ENCODE measurements around the gene FBXO48.
"Not testable (repeated sequence)": the region's sequence is repeated elsewhere in the genome, so short reads cannot be mapped to it uniquely, and the experiment has no call there.

Gene FBXO48

DNA sequence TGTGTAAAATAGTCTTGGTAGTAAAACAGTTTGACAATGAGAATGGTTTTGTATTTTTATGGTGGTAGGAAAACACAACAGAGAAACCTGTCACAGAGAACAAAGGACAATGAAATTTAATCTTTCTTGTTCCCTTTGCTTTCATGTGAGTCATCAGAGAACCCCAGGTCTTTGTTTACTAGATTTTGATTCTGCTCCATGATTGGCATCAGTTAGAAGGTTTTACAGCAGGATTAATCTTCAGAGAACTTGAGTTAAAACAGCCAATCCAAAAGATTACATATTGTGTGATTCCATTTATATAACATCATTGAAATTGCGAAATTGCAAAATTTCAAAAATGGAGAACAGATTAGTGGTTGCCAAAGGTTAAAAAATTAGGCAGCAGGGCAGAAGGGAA, 2.8 kb upstream of the FBXO48 start:
- no peak for DNase-seq

- no peak for DNase-seq
Measured at GRCh38 chr2:68468801-68469200, 1.7 kb upstream of the FBXO48 start.

GRCh38 chr2:68466778-68467076, 367 bp downstream of the FBXO48 start:
- no peak for DNase-seq

GRCh38 chr2:68466361-68466777, 725 bp downstream of the FBXO48 start:
- DNase-seq = no peak

GRCh38 chr2:68465081-68465916, 1.8 kb downstream of the FBXO48 start:
- DNase-seq = no peak

- no peak for DNase-seq
Measured at GRCh38 chr2:68464651-68465050, 2.4 kb downstream of the FBXO48 start.

GRCh38 chr2:68463287-68463877, 3.7 kb downstream of the FBXO48 start:
- DNase-seq = peak; percentile 79

DNA sequence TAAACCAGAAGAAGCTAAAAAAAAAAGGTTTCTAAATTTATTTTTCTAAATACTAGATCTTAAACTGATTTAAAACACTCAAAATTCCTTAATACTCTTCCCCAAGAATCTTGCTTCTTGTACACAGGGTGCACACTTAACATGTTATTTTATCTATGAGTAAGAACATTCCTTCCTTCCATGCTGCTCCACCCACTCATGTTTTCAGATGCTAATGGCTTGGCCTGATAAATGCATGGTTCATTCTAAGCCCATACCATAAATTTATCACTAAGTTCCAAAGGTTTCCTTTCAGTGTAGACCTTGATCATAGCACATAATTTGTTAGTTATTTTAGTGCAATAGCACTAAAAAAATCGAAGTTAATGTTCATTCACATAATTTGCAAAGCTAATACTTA, 8.1 kb downstream of the FBXO48 start:
- DNase-seq = no peak

GRCh38 chr2:68456198-68456597, 10.9 kb downstream of the FBXO48 start:
- no peak for DNase-seq

DNA sequence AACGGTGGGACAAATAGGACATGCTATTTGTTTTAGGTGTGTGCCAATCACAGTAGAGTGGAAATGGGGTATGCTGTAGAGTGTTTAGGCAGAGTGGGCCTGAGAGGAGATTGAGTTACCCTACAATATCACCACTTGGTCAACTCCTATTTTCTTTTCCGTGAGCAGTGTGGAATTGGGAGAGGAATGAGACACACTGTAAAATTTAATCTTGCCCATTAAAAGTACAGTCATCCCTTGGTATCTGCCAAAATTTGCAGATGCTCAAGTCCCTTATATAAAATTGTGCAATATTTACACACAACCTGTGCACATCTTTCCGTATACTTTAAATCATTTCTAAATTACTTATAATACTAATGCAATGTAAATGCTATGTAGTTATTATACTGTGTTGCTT, 12.4 kb downstream of the FBXO48 start:
- DNase-seq = no peak

GRCh38 chr2:68453761-68454360, 13.2 kb downstream of the FBXO48 start:
- DNase-seq = no peak

GRCh38 chr2:68452158-68452900, 14.8 kb downstream of the FBXO48 start:
- no peak for DNase-seq

DNA sequence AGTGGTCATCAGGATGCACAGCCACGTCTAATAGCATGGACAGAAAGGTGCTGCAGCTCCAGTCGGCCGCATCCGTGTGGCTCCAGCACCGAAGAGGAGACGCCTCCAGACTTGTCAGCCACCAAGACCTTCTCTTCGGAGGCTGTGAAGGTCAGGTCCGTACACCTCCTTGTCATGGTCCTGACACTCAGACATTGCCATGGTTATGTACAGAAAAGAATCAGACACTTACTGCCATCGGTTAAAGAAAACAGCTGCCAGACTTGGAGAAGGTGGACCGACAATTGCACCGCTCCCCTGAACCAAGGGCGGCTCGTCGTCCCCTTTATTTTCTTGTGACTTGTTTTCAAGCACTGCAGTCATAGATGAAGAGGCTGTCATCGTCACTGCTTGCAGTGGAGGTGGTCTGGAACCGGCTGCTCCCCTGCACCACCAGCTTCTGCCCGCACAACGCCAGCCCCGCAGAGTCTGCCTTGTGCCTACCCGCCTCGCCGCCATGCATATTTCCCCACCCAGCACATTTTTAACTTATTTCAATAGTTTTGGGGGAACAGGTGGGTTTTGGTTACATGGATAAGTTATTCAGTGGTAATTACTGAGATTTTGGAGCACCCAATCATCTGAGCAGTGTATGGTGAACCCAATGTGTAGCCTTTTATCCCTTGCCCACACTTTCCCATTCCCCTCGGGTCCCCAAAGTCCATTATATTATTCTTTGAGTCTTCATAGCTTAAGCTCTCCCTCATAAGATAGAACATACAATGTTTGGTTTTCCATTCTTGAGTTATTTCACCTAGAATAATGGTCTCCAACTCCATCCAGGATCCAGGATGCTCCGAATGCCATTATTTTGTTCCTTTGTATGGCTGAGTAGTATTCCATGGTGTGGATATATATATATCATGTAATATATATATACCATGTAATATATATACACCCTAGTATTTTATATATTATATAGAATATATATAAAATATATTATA, 18.1 kb downstream of the FBXO48 start:
- no peak for DNase-seq

GRCh38 chr2:68447118-68447517, 20.0 kb downstream of the FBXO48 start:
- no peak for DNase-seq

- DNase-seq = not testable (repeated sequence)
Measured at GRCh38 chr2:68446425-68446824, 20.7 kb downstream of the FBXO48 start.

GRCh38 chr2:68441994-68442322, 25.1 kb downstream of the FBXO48 start:
- DNase-seq = no peak

DNA sequence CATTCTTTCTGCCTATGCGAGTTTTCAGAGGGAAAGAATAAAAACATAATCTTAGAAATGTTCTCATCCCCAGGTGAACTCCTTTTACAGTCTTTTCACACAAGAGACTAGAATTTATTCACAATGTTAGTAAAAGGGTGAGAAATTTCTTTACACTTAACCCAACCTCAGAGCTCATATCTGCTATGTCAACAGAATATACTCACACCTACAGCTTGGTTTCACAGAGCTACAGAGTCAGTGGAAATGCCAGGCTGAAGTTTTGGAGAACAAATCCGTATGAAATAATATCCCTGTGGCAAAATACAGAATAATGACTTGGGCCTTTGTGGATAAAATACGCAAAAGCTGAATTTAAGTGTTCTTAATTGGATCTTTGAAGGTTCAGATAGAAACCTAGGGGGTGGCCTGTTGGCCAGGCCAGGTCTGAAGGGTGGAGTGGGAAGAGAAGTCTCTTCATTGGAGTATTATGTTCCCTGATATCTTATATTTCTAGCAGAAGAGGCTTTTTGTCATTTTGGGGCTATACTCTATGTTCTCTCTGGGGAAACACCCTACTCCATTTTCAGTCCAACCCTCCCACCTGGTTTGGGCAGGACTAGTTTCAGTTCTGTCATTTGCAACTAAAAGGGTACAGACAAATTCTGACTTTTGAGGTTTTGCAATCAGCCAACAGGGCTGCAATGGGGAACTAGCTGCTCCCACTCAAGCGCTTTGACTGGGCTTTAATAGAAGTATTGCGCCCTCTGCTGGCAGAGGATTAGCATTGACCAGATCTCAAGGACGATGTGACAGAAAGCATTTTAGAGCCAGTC, 25.7 kb downstream of the FBXO48 start:
- peak; percentile 95 for DNase-seq

DNA sequence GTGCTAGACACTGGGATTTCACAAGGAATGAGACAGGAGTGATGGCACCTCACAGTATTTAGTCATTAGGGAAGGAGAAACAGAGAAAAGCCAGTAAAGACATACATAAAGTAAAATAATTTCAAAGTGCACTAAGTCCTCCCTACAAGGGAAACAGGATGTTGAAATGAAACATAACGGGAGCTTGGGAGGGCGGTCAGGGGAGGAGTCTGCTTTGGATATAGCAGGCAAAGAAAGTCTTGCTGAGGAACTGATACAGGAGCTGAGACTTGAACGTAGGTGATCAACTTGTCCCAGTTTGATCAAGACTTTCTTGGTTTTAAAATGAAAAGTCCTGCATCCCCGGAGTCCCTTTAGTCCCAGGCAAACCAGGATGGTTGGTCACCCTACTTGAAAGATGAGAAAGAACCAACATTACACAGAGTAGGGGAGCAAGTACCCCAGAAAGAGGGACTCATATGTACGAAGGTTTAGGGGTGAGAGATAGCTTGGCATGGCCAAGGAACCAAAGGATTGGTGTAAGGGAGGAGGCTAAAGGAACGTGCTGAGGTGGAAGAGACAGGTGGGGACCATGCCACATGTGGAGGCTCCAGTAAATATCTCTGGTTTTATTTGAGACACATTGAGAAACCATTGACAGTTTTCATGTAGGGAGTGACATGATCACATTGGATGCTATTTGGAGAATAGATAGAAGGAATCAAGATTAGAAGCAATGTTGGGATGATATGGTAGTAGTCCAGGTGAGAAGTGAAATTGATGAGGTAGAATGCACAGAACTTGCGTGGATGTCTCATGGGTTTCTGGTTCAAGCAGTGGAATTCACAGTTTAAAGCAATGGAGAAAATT, 28.4 kb downstream of the FBXO48 start:
- DNase-seq = no peak

- DNase-seq = no peak
Measured at GRCh38 chr2:68436270-68436669, 30.8 kb downstream of the FBXO48 start.

- no peak for DNase-seq
Measured at GRCh38 chr2:68435615-68436014, 31.5 kb downstream of the FBXO48 start.

DNA sequence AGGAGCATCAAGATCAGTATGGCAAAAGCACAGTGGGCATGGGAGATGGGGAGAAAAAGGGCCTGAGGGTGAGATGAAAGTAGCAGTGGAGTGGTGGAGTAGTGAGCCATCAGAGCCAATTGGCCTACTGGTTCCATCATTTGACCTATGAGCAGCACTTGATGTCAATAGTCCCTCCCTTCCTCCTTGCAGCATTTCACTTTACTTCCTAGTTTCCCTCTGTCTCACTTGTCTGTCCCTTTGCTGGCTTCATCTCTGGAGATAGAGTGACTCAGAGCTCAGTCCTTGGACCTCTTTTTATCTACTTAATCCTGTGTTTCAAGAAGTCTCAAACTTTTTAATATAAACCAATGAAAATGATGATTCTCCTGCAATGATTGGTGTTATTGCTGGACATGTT, 32.1 kb downstream of the FBXO48 start:
- no peak for DNase-seq
